Liver (tissue), 9 donors: ENCODE results near the gene C3orf18. TPM values are rescaled to one million over a fixed set of nuclear protein-coding genes. Genes with fewer than 3 reads are reported as not detected.

Source experiments
- DNase-seq: peaks from one replicate; pipeline ENCODE4 v3.0.0-alpha.2; 2017; ENCODE audit warnings: low spot score
- H3K27ac ChIP-seq, 2 donors: one replicate each; pipeline ENCODE4 v1.7.0; 2013; ENCODE audit warnings: inconsistent platforms in 2 of 2, low read length in 2 of 2, control low read depth in 1 of 2, low read depth in 1 of 2, mild to moderate bottlenecking in 1 of 2
- H3K27me3 ChIP-seq, 4 donors: one replicate each; pipeline versions ENCODE4 v1.6.1 to v1.7.0; 2013; ENCODE audit warnings: low read length in 3 of 4, inconsistent platforms in 1 of 4, mild to moderate bottlenecking in 1 of 4, moderate library complexity in 1 of 4; ENCODE audit not compliant: control insufficient read depth in 4 of 4, insufficient read depth in 4 of 4
- H3K36me3 ChIP-seq, 4 donors: one replicate each; pipeline versions ENCODE4 v1.6.1 to v1.7.0; 2013; ENCODE audit warnings: low read length in 3 of 4, mild to moderate bottlenecking in 3 of 4, low read depth in 1 of 4, moderate library complexity in 1 of 4; ENCODE audit not compliant: control insufficient read depth in 4 of 4, insufficient read depth in 3 of 4
- H3K4me1 ChIP-seq, 4 donors: one replicate each; pipeline versions ENCODE4 v1.6.1 to v1.7.0; 2013; ENCODE audit warnings: low read length in 3 of 4, mild to moderate bottlenecking in 3 of 4, moderate library complexity in 1 of 4; ENCODE audit not compliant: control insufficient read depth in 4 of 4, insufficient read depth in 4 of 4
- H3K4me3 ChIP-seq, 3 donors: one replicate each; pipeline versions ENCODE4 v1.6.1 to v1.7.0; 2013; ENCODE audit warnings: low read length in 3 of 3, control low read depth in 1 of 3, low read depth in 1 of 3, mild to moderate bottlenecking in 1 of 3
- H3K9ac ChIP-seq, 2 donors: one replicate each; pipeline ENCODE4 v1.7.0; 2013; ENCODE audit warnings: low read length in 2 of 2, mild to moderate bottlenecking in 2 of 2, moderate library complexity in 2 of 2, control low read depth in 1 of 2, low read depth in 1 of 2
- H3K9me3 ChIP-seq, 4 donors: one replicate each; pipeline versions ENCODE4 v1.6.1 to v1.7.0; 2013; ENCODE audit warnings: low read length in 3 of 4; ENCODE audit not compliant: control insufficient read depth in 4 of 4
- EGR1 ChIP-seq, 2 donors: IDR thresholded peaks; 2 replicates each; pipeline ENCODE4 v1.6.1; 2016 to 2018; ENCODE audit warnings: antibody characterized with exemption in 2 of 2, low read depth in 2 of 2
- FOXA1 ChIP-seq: IDR thresholded peaks from 2 replicates; pipeline ENCODE4 v1.6.1; 2016; ENCODE audit warnings: antibody characterized with exemption
- FOXA2 ChIP-seq: IDR thresholded peaks from 2 replicates; pipeline ENCODE4 v1.6.1; 2016; ENCODE audit warnings: antibody characterized with exemption
- GABPA ChIP-seq, 2 donors: IDR thresholded peaks in 1 of 2; conservative IDR thresholded peaks in 1 of 2; 2 replicates each; pipeline ENCODE4 v1.6.1; 2016; ENCODE audit warnings: antibody characterized with exemption in 2 of 2, mild to moderate bottlenecking in 1 of 2, moderate library complexity in 1 of 2
- HNF4A ChIP-seq, 2 donors: conservative IDR thresholded peaks; 2 replicates each; pipeline ENCODE4 v1.6.1; 2016; ENCODE audit warnings: antibody characterized with exemption in 2 of 2, mild to moderate bottlenecking in 2 of 2
- HNF4G ChIP-seq: IDR thresholded peaks from 2 replicates; pipeline ENCODE4 v1.6.1; 2016; ENCODE audit warnings: antibody characterized with exemption
- JUND ChIP-seq, 2 donors: IDR thresholded peaks; 2 replicates each; pipeline ENCODE4 v1.6.1; 2016; ENCODE audit warnings: antibody characterized with exemption in 2 of 2
- MAX ChIP-seq: IDR thresholded peaks from 2 replicates; pipeline ENCODE4 v1.6.1; 2016; ENCODE audit warnings: antibody characterized with exemption
- NR2F2 ChIP-seq: IDR thresholded peaks from 2 replicates; pipeline ENCODE4 v1.6.1; 2016; ENCODE audit warnings: antibody characterized with exemption
- RAD21 ChIP-seq, 2 donors: IDR thresholded peaks; 2 replicates each; pipeline ENCODE4 v1.6.1; 2016; ENCODE audit warnings: antibody characterized with exemption in 2 of 2, mild to moderate bottlenecking in 2 of 2
- REST ChIP-seq: IDR thresholded peaks from 2 replicates; pipeline ENCODE4 v1.6.1; 2016; ENCODE audit warnings: antibody characterized with exemption, mild to moderate bottlenecking
- RXRA ChIP-seq, 2 donors: IDR thresholded peaks; 2 replicates each; pipeline ENCODE4 v1.6.1; 2017 to 2018; ENCODE audit warnings: antibody characterized with exemption in 2 of 2, mild to moderate bottlenecking in 1 of 2
- SP1 ChIP-seq: IDR thresholded peaks from 2 replicates; pipeline ENCODE4 v1.6.1; 2018; ENCODE audit warnings: antibody characterized with exemption, mild to moderate bottlenecking
- TAF1 ChIP-seq: conservative IDR thresholded peaks from 2 replicates; pipeline ENCODE4 v1.6.1; 2016; ENCODE audit warnings: antibody characterized with exemption, mild to moderate bottlenecking
- YY1 ChIP-seq: IDR thresholded peaks from 2 replicates; pipeline ENCODE4 v1.6.1; 2016; ENCODE audit warnings: antibody characterized with exemption, mild to moderate bottlenecking
- ZBTB33 ChIP-seq: IDR thresholded peaks from 2 replicates; pipeline ENCODE4 v1.6.1; 2016; ENCODE audit warnings: antibody characterized with exemption
- WGBS: extraction: QIAGEN DNeasy Blood & Tissue Kit; methylation state at CpG from one replicate; pipeline ENCODE4 v1.1.7; 2013; 5-methylcytosine and 5-hydroxymethylcytosine counted together
- polyA plus RNA-seq, 2 donors: library from polyadenylated mRNA; stranded (reverse) in 1 of 2; unstranded in 1 of 2; fragments of 200-250 nt in 1 of 2; fragments of >200 nt in 1 of 2; fragmentation: Nextera tagmentation in 1 of 2; extraction: Ambion mirVana in 1 of 2; gene quantifications; one replicate each; pipeline versions ENCODE4 v1.2.1 to v1.2.3, GENCODE V29; 2013 to 2015
- total RNA-seq, 2 donors: library from RNA; depleted of rRNA; stranded (reverse); fragments of >200 nt; gene quantifications; one replicate each; pipeline ENCODE4 v1.2.3, GENCODE V29; 2014
- TF ChIP-seq, protein P1 (sequence below): fragments of 150-350 bp; IDR thresholded peaks from 2 replicates; pipeline ENCODE4 v1.5.1; 2017; ENCODE audit warnings: improper control_type of control experiment, low read depth, low read length; ENCODE audit not compliant: missing input control
- TF ChIP-seq, protein P2 (sequence below): IDR thresholded peaks from 2 replicates; pipeline ENCODE4 v1.6.1; 2016; ENCODE audit warnings: antibody characterized with exemption
- donor health status: healthy.
- donor health status: healthy.
- donor health status: healthy.
- donor health status: healthy.
- donor health status: healthy.

C3orf18 gene
- total and polyA plus RNA-seq, 4 donors: 0.54 to 2.7 (median 1.5) TPM

- H3K9ac ChIP-seq: no peak overlapping the region
- H3K27me3 ChIP-seq: no peaks in the 10 kb centered on the region
- H3K4me1 ChIP-seq: peaks cover 0 to 2% (median 0%) of the 10 kb centered on the region in 4 donors
- no peaks in the 10 kb centered on the region for H3K36me3 ChIP-seq
- TF ChIP-seq YY1: no peak
- no peak for TF ChIP-seq SP1
- TF ChIP-seq EGR1 (IDR thresholded peaks at IDR 0.05; ENCODE audit: low read depth in 2 of 2): no peak
- no peak for TF ChIP-seq NR2F2
- TF ChIP-seq RAD21 (IDR thresholded peaks at IDR 0.05): no peak
- TF ChIP-seq HNF4G: no peak
- TF ChIP-seq, protein P1, sequence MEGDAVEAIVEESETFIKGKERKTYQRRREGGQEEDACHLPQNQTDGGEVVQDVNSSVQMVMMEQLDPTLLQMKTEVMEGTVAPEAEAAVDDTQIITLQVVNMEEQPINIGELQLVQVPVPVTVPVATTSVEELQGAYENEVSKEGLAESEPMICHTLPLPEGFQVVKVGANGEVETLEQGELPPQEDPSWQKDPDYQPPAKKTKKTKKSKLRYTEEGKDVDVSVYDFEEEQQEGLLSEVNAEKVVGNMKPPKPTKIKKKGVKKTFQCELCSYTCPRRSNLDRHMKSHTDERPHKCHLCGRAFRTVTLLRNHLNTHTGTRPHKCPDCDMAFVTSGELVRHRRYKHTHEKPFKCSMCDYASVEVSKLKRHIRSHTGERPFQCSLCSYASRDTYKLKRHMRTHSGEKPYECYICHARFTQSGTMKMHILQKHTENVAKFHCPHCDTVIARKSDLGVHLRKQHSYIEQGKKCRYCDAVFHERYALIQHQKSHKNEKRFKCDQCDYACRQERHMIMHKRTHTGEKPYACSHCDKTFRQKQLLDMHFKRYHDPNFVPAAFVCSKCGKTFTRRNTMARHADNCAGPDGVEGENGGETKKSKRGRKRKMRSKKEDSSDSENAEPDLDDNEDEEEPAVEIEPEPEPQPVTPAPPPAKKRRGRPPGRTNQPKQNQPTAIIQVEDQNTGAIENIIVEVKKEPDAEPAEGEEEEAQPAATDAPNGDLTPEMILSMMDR: no peak
- no peak for TF ChIP-seq GABPA (IDR thresholded peaks at IDR 0.05 in 1 of 2, conservative IDR thresholded peaks at IDR 0.05 in 1 of 2)
- no peak for DNase-seq
- no peak overlapping the region for H3K27ac ChIP-seq
- no peak overlapping the region for H3K4me3 ChIP-seq
- H3K9me3 ChIP-seq: no peaks in the 10 kb centered on the region
- 78% methylated on average over 9 of the region's 9 CpGs for WGBS
Observed at GRCh38 chr3:50552598-50552997, 14.9 kb downstream of the C3orf18 start.

DNA sequence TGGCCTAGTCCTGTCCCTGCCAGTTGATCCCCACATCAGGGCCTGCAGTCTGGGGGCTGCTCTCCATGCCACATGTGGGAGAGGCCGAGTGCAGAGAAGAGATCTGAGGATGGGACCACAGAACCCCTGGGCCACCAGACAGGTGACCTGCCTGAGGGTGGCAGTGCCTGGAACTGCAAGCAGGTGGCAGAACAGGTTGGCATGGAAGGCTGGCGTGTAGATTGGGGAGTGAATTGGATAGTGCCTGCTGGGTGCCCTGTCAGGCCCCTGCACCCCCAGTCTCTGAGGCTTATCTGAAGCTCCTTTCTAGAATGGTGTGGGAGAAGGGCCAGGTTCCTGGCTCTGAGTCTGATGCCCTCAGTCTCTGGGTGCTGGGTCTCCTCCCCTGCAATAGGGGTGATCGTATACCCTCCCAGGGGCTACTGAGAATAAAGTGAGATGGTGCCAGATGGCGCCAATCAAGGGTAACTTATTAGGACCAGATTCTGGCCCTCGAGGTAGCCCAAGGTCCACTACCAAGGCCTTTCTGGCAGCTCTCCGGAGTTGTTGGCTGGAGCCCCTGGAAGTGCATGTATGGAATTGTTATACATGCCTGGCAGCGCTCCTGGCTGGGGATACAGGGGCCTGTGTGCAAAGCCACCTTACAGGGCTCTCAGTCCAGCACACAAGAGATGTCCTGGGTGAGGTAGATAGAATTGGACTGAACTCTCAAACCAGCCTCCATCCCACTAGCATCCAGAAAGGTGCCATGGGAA lies 15.7 kb downstream of the C3orf18 start:
- Histone ChIP-seq H3K36me3 (no peaks in the 10 kb centered on the region), H3K9ac (no peak overlapping the region), H3K9me3 (no peaks in the 10 kb centered on the region), H3K4me1 (no peaks in the 10 kb centered on the region), H3K27ac (no peak overlapping the region), H3K4me3 (no peak overlapping the region), H3K27me3 (no peaks in the 10 kb centered on the region)
- no peak for TF ChIP-seq MAX
- TF ChIP-seq, protein P1: no peak
- TF ChIP-seq FOXA2: no peak
- TF ChIP-seq, protein P2, sequence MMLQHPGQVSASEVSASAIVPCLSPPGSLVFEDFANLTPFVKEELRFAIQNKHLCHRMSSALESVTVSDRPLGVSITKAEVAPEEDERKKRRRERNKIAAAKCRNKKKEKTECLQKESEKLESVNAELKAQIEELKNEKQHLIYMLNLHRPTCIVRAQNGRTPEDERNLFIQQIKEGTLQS: no peak
- no peak for TF ChIP-seq SP1
- no peak for TF ChIP-seq TAF1
- TF ChIP-seq RAD21 (IDR thresholded peaks at IDR 0.05): no peak
- TF ChIP-seq ZBTB33: no peak
- no peak for TF ChIP-seq JUND (IDR thresholded peaks at IDR 0.05)
- no peak for TF ChIP-seq REST
- no peak for TF ChIP-seq NR2F2
- TF ChIP-seq HNF4A (conservative IDR thresholded peaks at IDR 0.05): no peak
- TF ChIP-seq YY1: no peak
- TF ChIP-seq EGR1 (IDR thresholded peaks at IDR 0.05; ENCODE audit: low read depth in 2 of 2): no peak
- no peak for TF ChIP-seq GABPA (IDR thresholded peaks at IDR 0.05 in 1 of 2, conservative IDR thresholded peaks at IDR 0.05 in 1 of 2)
- TF ChIP-seq FOXA1: no peak
- no peak for TF ChIP-seq HNF4G
- TF ChIP-seq RXRA (IDR thresholded peaks at IDR 0.05): no peak
- 82% methylated on average over 7 of the region's 7 CpGs for WGBS
- DNase-seq: no peak
